Uterus (tissue), 4 donors: ENCODE results near the gene JAK1. TPM values are rescaled to one million over a fixed set of nuclear protein-coding genes. Genes with fewer than 3 reads are reported as not detected.
"Not testable (repeated sequence)": the region's sequence is repeated elsewhere in the genome, so short reads cannot be mapped to it uniquely, and the experiment has no call there.

Source experiments
- DNase-seq, 2 donors: peaks; one replicate each; pipeline ENCODE4 v3.0.0-alpha.2; 2019 to 2020
- H3K27ac ChIP-seq, 2 donors: fragments of 200-600 bp; sonication (generic); 1 replicate in 1 of 2; 2 replicates in 1 of 2; pipeline ENCODE4 v1.5.1; 2016 to 2018
- H3K27me3 ChIP-seq, 2 donors: fragments of 200-600 bp; sonication (generic); one replicate each; pipeline ENCODE4 v1.5.1; 2018 to 2019; ENCODE audit warnings: control low read depth in 1 of 2
- H3K36me3 ChIP-seq, 2 donors: fragments of 200-600 bp; sonication (generic); one replicate each; pipeline ENCODE4 v1.5.1; 2019; ENCODE audit warnings: control low read depth in 1 of 2
- H3K4me1 ChIP-seq, 2 donors: fragments of 200-600 bp; sonication (generic); one replicate each; pipeline ENCODE4 v1.5.1; 2018 to 2019; ENCODE audit warnings: control low read depth in 1 of 2
- H3K4me3 ChIP-seq, 2 donors: fragments of 200-600 bp; sonication (generic); 1 replicate in 1 of 2; 2 replicates in 1 of 2; pipeline ENCODE4 v1.5.1; 2018 to 2019; ENCODE audit warnings: mild to moderate bottlenecking in 1 of 2
- H3K9me3 ChIP-seq, 2 donors: fragments of 200-600 bp; sonication (generic); one replicate each; pipeline ENCODE4 v1.5.1; 2019; ENCODE audit warnings: control low read depth in 1 of 2
- POLR2A ChIP-seq, 2 donors: fragments of 450-650 bp; IDR thresholded peaks; one replicate each; pipeline ENCODE4 v1.6.1; 2016; ENCODE audit warnings: antibody characterized with exemption in 2 of 2, mild to moderate bottlenecking in 1 of 2, moderate library complexity in 1 of 2
- intact Hi-C: fragments of 100-400 bp; cut with DNase I; formaldehyde crosslinking; loops from one replicate; pipeline ENCODE4 v1.15.1; 2023; ENCODE audit warnings: low total_unique reads
- total RNA-seq, 4 donors: library from RNA; depleted of rRNA in 3 of 4; stranded (reverse); fragments of >200 nt in 3 of 4; gene quantifications; one replicate each; pipeline versions ENCODE4 v1.1.0 to v1.2.4, GENCODE V29; 2014 to 2023
- TF ChIP-seq, protein P1 (sequence below), 4 experiments: fragments of 200-600 bp in 2 of 4; fragments of 450-650 bp in 2 of 4; sonication (generic) in 2 of 4; IDR thresholded peaks; one replicate each; pipeline ENCODE4 v1.5.1; 2016 to 2019; ENCODE audit warnings: antibody characterized with exemption in 4 of 4, mild to moderate bottlenecking in 2 of 4, moderate library complexity in 1 of 4
- donor health status: DM: yes; HTN: yes; CAD: no.

Gene JAK1
- total RNA-seq, 4 donors from 2014 or later: 70.9 to 136 (median 125) TPM

DNA sequence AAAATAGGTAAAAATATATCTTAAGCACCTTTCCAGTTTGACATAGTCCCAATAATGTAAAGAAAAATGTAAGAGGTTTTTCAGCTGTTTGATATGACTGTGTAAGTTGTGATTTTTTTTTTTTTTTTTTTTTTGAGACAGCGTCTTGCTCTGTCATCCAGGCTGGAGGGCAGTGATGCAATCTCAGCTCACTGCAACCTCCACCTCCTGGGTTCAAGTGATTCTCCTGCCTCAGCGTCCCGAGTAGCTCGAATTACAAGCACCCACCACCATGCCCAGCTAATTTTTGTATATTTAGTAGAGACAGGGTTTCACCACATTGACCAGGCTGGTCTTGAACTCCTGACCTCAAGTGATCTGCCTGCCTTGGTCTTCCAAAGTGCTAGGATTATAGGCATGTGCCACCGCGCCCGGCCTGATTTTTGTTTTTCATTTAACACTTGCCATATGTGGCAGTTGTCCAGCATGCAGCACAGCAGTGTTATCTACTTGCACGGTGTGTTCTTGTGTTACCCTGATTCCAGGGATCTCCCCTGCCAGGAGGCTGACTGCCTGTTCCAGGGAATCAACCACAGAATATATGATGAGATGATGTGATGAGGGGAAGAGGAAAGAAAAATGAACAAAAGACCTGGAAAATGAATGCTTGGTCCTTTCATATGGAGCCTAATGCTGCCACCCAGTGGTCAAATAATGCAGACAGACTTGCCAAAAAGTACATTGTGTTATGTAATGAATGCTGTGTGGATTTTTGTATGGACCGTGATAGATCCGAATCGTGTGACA lies 142.5 kb downstream of the JAK1 start:
- H3K36me3 ChIP-seq: no peaks in the 10 kb centered on the region
- TF ChIP-seq POLR2A (IDR thresholded peaks at IDR 0.05): no peak
- TF ChIP-seq, protein P1, sequence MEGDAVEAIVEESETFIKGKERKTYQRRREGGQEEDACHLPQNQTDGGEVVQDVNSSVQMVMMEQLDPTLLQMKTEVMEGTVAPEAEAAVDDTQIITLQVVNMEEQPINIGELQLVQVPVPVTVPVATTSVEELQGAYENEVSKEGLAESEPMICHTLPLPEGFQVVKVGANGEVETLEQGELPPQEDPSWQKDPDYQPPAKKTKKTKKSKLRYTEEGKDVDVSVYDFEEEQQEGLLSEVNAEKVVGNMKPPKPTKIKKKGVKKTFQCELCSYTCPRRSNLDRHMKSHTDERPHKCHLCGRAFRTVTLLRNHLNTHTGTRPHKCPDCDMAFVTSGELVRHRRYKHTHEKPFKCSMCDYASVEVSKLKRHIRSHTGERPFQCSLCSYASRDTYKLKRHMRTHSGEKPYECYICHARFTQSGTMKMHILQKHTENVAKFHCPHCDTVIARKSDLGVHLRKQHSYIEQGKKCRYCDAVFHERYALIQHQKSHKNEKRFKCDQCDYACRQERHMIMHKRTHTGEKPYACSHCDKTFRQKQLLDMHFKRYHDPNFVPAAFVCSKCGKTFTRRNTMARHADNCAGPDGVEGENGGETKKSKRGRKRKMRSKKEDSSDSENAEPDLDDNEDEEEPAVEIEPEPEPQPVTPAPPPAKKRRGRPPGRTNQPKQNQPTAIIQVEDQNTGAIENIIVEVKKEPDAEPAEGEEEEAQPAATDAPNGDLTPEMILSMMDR (IDR thresholded peaks at IDR 0.05): peak; percentile 74 to 89 (median 80)
- no peaks in the 10 kb centered on the region for H3K27me3 ChIP-seq
- H3K4me1 ChIP-seq: no peaks in the 10 kb centered on the region
- H3K4me3 ChIP-seq: no peak overlapping the region
- no peak overlapping the region for H3K27ac ChIP-seq
- intact Hi-C loops: loop anchor here (5.0 to 10.0 kb wide), 2 partner anchors 139 to 557 kb away; no protein-coding TSS in a partner anchor
- peak; percentile 53 to 77 for DNase-seq
- no peaks in the 10 kb centered on the region for H3K9me3 ChIP-seq

DNA sequence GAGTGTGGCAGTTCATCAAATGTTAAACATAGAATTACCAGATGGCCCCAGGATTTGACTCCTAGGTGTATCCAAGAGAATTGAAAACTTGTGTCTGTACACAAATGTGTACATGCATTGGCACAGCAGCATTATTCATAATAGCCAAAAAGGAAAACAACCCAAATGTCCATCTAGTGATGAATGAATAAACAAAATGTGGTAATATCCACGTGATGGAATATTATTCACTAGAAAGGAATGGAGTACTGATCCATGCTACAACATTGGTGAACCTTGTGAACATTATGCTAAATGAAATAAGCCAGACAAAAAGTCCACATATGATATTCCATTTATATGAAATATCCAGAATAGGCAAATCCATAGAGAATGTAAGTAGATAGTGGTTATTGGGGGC lies 143.7 kb downstream of the JAK1 start:
- Histone ChIP-seq H3K4me1 (no peaks in the 10 kb centered on the region), H3K4me3 (no peak overlapping the region), H3K36me3 (no peaks in the 10 kb centered on the region), H3K9me3 (no peaks in the 10 kb centered on the region), H3K27me3 (no peaks in the 10 kb centered on the region), H3K27ac (no peak overlapping the region)
- intact Hi-C loops: loop anchor here (5.0 to 10.0 kb wide), 2 partner anchors 138 to 555 kb away; no protein-coding TSS in a partner anchor
- no peak for DNase-seq
- TF ChIP-seq, protein P1 (IDR thresholded peaks at IDR 0.05): no peak
- no peak for TF ChIP-seq POLR2A (IDR thresholded peaks at IDR 0.05)

DNA sequence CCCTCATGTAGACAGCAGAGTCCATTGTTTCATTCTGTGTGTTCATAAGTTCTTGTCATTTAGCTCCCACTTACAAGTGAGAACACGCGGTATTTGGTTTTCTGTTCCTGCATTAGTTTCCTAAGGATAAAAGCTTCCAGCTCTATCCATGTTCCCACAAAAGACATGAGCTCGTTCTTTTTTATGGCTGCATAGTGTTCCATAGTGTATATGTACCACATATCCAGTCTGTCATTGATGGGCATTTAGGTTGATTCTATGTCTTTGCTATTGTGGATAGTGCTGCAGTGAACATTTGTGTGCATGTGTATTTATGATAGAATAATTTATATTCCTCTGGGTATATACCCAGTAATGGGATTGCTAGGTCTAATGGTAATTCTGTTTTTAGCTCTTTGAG lies 145.8 kb downstream of the JAK1 start:
- H3K27ac ChIP-seq, H3K36me3 ChIP-seq, H3K27me3 ChIP-seq, H3K9me3 ChIP-seq, H3K4me3 ChIP-seq, H3K4me1 ChIP-seq, DNase-seq: not testable (repeated sequence)
- intact Hi-C loops: loop anchor here (5.0 to 10.0 kb wide), 2 partner anchors 136 to 553 kb away; no protein-coding TSS in a partner anchor

DNA sequence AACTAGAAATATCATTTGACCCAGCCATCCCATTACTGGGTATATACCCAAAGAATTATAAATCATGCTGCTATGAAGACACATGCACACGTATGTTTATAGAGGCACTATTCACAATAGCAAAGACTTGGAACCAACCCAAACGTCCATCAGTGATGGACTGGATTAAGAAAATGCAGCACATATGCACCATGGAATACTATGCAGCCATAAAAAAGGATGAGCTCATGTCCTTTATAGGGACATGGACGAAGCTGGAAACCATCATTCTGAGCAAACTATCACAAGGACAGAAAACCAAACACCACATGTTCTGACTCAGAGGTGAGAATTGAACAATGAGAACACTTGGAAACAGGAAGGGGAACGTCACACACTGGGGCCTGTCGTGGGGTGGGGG lies 149.0 kb downstream of the JAK1 start:
- H3K4me1 ChIP-seq, H3K27me3 ChIP-seq, H3K4me3 ChIP-seq, H3K36me3 ChIP-seq, intact Hi-C loops, H3K27ac ChIP-seq, H3K9me3 ChIP-seq, DNase-seq: not testable (repeated sequence)

DNA sequence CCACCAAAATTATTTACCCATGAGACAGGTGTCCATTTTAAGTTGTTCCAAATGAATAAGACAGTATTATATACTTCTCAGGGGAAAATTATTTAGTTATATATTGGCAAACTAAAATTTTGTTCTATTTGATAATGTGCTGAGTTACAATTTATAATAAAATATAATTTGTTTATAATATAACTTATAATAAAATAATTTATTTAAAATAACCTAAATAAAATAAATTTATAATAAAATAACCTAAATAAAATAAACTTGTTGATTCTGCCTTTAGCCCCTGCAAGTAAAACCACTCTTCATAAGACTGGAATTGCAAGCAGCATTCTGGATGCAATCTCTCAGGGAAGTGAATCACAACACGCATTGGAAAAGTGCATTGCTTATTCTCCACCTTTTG lies 151.9 kb downstream of the JAK1 start:
- TF ChIP-seq, protein P1 (IDR thresholded peaks at IDR 0.05): no peak
- TF ChIP-seq POLR2A (IDR thresholded peaks at IDR 0.05): no peak
- H3K9me3 ChIP-seq: no peaks in the 10 kb centered on the region
- H3K36me3 ChIP-seq: no peaks in the 10 kb centered on the region
- H3K27ac ChIP-seq: no peak overlapping the region
- H3K4me1 ChIP-seq: no peaks in the 10 kb centered on the region
- DNase-seq: no peak
- H3K27me3 ChIP-seq: no peaks in the 10 kb centered on the region
- H3K4me3 ChIP-seq: no peak overlapping the region
- intact Hi-C loops: no loop called here

DNA sequence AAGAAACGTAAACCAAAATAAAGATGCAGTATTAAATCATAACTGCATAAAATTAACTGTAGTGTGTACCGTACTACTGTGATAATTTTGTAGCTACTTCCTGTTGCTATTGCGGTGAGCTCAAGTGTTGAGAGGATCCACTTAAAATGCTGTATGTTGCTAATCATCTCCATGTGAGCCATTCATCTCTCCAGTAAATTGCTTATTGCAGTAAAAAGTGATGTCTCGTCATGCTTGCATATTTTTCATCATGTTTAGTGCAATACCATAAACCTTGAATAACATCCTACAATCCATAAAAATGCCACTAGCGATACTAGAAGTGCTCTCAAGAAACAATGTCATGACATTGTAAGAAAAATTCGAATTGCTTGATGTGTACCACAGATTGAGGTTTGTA lies 155.2 kb downstream of the JAK1 start:
- H3K27me3 ChIP-seq: no peaks in the 10 kb centered on the region
- H3K36me3 ChIP-seq: no peaks in the 10 kb centered on the region
- no peak for DNase-seq
- intact Hi-C loops: no loop called here
- no peaks in the 10 kb centered on the region for H3K4me1 ChIP-seq
- no peak overlapping the region for H3K27ac ChIP-seq
- H3K4me3 ChIP-seq: no peak overlapping the region
- H3K9me3 ChIP-seq: no peaks in the 10 kb centered on the region
- TF ChIP-seq POLR2A (IDR thresholded peaks at IDR 0.05): no peak
- TF ChIP-seq, protein P1 (IDR thresholded peaks at IDR 0.05): no peak
